GM21381 (cell line): Measurements from ENCODE around the gene CYSLTR1.
"Not testable (repeated sequence)": the region's sequence is repeated elsewhere in the genome, so short reads cannot be mapped to it uniquely, and the experiment has no call there.

Experiments used
- ATAC-seq: cut with Tn5 transposase; IDR thresholded peaks from one replicate; pipeline ENCODE4 v1.9.1; 2021; ENCODE audit warnings: mild to moderate bottlenecking, moderate library complexity; ENCODE audit not compliant: unreplicated experiment

CYSLTR1 gene

GRCh38 chrX:78226047-78226446 lies 101.4 kb downstream of the CYSLTR1 start:
- not testable (repeated sequence) for ATAC-seq
